ENCODE data around the gene TCF12.
"Not testable (repeated sequence)": the region's sequence is repeated elsewhere in the genome, so short reads cannot be mapped to it uniquely, and the experiment has no call there.

Gene TCF12

GRCh38 chr15:57097919-57098543 is 179.6 kb downstream of the TCF12 start:
- DNase-seq, result not testable (repeated sequence)

- DNase-seq, result no peak
Measured at GRCh38 chr15:57098896-57099295, 180.5 kb downstream of the TCF12 start.

- peak; percentile 15 to 46 for DNase-seq
Measured at GRCh38 chr15:57100136-57100539, 181.7 kb downstream of the TCF12 start.

GRCh38 chr15:57102858-57103257 is 184.4 kb downstream of the TCF12 start:
- no peak for DNase-seq

- DNase-seq, result no peak
Measured at GRCh38 chr15:57108296-57108695, 189.9 kb downstream of the TCF12 start.

- DNase-seq, result no peak
Measured at GRCh38 chr15:57109005-57109404, 190.6 kb downstream of the TCF12 start.

GRCh38 chr15:57111002-57111401 is 192.6 kb downstream of the TCF12 start:
- no peak for DNase-seq

- no peak for DNase-seq
Measured at GRCh38 chr15:57112178-57112577, 193.7 kb downstream of the TCF12 start.

GRCh38 chr15:57114070-57114469 is 195.6 kb downstream of the TCF12 start:
- peak; percentile 53 to 74 for DNase-seq

GRCh38 chr15:57118013-57118799 is 199.8 kb downstream of the TCF12 start:
- DNase-seq, result no peak

- no peak for DNase-seq
Measured at GRCh38 chr15:57122080-57122840, 203.8 kb downstream of the TCF12 start.

GRCh38 chr15:57124036-57124435 is 205.6 kb downstream of the TCF12 start:
- no peak for DNase-seq

- no peak for DNase-seq
Measured at GRCh38 chr15:57129064-57129463, 210.6 kb downstream of the TCF12 start.

GRCh38 chr15:57130956-57131355 is 212.5 kb downstream of the TCF12 start:
- no peak for DNase-seq

GRCh38 chr15:57133127-57133968 is 214.9 kb downstream of the TCF12 start:
- no peak for DNase-seq

GRCh38 chr15:57134071-57134605 is 215.7 kb downstream of the TCF12 start:
- no peak for DNase-seq

- no peak for DNase-seq
Measured at GRCh38 chr15:57134851-57135250, 216.4 kb downstream of the TCF12 start.

- no peak for DNase-seq
Measured at GRCh38 chr15:57135800-57136199, 217.4 kb downstream of the TCF12 start.

- DNase-seq, result peak; percentile 38 to 54
Measured at GRCh38 chr15:57138349-57138788, 219.9 kb downstream of the TCF12 start.

GRCh38 chr15:57143511-57144078 is 225.2 kb downstream of the TCF12 start:
- DNase-seq, result no peak

- DNase-seq, result no peak
Measured at GRCh38 chr15:57144448-57144847, 226.0 kb downstream of the TCF12 start.
